Activated CD4-positive, alpha-beta T cell treated with anti-CD3 and anti-CD28 coated beads, Interleukin-2, amount 50 U/mL, for 1 hour (primary cell): ENCODE results near the gene PTGES3.
A peak's percentile ranks its signal among the peaks of the same experiment; 100 is the strongest.
"Not testable (repeated sequence)": the region's sequence is repeated elsewhere in the genome, so short reads cannot be mapped to it uniquely, and the experiment has no call there.

Experiments
- DNase-seq: peaks from one replicate; pipeline ENCODE4 v3.0.0-alpha.2; 2020

Gene PTGES3

DNA sequence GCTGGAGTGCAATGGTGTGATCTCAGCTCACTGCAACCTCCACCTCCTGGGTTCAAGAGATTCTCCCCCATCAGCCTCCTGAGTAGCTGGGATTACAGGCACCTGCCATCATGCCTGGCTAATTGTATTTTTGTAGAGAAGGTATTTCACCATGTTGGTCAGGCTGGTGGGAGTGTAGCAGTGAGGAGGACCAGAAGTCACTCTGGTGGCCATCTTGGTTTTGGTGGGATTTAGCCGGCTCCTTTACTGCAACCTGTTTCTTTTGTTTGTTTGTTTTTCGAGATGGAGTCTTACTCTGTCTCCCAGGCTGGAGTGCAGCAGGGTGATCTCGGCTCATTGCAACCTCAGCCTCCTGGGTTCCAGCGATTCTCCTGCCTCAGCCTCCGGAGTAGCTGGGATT, 16.4 kb upstream of the PTGES3 start:
- not testable (repeated sequence) for DNase-seq

DNA sequence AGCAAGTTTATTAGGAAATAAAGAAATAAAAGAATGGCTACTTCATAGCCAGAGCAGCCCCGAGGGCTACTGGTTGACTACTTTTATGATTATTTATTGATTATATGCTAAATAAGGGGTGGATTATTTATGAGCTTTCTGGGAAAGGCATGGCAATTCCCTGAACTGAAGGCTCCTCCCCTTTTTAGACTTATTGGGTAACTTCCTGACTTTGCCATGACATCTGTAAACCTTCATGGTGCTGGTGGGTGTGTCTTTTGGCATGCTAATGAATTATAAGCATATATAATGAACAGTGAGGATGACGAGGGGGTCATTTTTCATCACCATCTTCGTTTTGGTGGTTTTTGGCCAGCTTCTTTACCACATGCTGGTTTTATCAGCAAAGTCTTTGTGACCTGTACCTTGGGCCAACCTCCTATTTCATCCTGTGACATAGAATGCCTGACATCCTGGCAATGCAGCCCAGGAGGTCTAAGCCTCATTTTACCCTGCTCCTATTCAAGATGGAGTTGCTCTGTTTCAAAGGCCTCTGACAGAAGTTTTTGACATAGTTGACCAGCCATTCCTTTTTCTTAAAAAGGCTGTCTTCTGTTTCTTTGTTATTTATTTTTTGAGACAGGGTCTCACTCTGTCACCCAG, 11.1 kb upstream of the PTGES3 start:
- no peak for DNase-seq

DNA sequence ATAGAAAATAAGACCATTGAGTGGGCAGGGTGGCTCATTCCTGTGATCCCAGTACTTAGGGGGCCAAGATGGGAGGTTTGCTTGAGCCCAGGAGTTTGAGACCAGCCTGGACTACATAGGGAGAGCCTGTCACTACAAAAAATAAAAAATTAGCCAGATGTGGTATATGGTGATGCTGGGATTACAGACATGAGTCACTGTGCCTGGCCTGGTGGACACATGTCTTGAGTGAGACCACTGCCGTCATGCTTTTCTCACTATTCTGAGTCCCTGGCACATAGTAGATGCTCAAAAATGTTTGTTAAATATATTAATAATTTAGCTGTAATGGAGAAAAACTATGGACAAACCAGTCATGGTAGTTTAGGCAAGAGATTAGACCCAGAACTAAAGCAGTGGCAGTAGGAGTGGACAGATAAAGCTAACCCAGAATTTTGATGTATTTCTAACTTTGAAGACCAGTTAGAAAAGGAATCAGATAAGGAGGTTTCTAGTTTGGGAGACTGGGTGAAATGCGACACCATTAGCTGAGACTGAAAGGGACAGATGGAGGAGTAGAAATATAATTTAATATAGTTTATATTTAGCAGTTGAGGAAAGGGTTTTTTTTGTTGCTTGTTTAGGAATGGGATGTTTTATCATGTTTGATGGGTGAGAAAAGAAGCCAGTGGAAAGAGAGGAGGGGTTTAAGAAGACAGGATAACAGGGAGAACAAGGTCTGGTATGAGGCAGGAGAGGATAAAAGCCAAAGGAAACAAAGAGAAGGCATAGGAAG, 7.4 kb upstream of the PTGES3 start:
- DNase-seq, result no peak

DNA sequence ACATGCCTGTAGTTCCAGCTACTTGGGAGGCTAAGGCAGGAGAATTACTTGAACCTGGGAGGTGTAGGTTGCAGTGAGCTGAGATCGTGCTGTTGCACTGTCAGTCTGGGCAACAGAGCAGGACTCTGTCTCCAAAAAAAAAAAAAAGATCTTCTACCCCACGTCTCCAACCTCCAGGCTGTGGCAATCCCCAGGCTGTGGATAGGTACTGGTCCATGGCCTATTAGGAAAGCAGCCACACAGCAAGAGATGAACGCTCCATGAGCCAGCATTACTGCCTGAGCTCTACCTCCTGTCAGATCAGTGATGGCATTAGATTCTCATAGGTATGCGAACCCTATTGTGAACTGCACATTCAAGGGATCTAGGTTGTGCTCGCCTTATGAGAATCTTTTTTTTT, 6.1 kb upstream of the PTGES3 start:
- no peak for DNase-seq

DNA sequence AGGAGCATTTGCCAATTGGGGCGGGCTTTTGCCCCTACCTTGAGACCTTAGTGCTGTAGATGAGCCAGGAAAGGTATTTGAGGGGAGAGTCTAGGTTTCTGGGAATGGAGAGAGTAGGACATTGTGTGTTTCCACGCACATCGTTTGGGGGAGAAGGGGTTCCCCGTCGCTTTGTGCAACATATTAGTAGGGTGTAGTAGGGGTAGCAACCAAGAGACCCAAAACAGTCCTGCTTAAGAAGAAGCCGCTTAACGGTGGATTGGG, 694 bp upstream of the PTGES3 start:
- no peak for DNase-seq

DNA sequence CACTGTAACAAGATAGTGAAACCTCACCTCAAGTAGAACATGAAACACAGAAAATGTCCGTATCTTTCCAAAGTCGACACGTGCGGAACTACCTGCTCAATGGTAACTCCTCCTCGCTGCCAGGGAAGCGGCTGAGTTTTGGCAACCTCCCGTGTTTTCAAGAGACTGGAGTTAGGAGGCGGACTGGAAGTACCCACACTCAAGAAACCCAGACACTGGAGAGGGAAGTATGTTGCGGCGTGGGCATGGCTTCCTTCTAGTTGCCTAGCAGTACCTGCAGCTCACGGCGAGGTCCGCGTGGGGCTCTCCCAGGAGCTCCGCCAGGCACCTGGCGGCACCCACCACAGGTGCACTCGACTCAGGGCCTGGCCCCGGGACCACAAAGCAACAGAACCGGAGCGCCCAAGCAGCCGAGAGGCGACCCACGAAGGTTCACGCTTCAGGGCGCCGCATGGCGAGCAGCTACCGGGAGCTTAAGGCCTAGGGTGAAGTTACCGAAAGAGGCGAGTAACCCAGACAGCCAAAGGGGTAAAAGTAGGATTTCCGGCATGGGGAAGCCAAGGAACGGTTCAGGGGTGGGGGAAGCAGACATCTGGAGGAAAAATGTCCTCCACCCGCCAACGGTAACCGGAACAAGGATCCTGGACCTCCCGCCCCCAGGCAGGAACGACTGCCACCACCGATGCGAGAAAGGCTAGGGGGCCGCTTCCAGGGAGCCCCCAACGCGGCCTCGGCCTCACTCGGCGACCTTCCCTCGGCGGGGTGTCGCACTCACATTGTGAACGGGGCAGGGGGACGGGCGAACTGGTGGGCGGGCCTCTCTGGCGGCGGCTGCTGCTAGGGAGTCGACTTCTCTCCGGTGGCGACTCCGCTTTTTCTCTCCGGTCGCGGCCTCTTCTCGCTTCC, 608 bp downstream of the PTGES3 start:
- peak; percentile 58 for DNase-seq

DNA sequence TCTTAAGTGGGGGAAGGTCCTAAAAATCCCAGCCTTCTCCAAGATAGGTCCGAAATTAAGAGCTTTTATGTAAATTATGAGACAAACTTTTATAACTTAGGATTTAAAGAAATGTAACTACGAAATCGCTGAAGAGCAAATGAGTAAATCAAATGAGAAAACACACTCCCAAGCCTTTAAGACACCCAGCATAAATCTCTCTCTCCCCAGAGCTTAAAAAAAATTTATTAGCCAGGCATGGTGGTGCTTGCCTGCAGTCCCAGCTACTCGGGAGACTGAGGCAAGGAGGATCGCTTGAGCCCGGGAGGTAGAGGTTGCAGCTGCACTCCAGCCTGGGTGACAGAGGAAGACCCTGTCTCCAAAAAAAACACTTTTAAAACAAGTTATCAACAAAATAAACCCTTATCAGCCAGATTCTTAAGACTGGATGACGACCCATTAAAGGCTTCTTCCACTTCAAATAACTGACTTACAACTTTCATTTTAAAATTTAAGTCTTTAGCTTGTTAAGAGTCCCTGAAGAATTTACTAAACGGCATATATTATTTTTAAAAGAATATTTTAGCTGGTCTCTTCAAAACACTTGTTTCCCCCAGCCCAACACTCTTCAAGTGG, 3.2 kb downstream of the PTGES3 start:
- no peak for DNase-seq

DNA sequence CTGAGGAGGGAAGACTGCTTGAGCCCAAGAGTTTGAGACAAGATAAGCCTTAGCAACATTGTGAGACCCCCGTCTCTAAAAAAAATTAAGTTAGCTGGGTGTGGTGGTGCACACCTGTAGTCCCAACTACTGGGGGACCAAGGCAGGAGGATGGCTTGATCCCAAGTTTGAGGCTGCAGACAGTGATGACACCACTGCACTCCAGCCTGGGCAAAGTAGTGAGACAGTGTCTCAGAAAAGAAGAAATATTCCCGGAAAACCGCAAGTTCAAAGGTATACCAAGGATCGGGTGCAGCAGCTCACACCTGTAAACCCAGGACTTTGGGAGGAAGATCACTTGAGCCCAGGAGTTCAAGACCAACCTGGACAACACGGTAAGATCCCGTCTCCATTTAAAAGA, 5.8 kb downstream of the PTGES3 start:
- no peak for DNase-seq

DNA sequence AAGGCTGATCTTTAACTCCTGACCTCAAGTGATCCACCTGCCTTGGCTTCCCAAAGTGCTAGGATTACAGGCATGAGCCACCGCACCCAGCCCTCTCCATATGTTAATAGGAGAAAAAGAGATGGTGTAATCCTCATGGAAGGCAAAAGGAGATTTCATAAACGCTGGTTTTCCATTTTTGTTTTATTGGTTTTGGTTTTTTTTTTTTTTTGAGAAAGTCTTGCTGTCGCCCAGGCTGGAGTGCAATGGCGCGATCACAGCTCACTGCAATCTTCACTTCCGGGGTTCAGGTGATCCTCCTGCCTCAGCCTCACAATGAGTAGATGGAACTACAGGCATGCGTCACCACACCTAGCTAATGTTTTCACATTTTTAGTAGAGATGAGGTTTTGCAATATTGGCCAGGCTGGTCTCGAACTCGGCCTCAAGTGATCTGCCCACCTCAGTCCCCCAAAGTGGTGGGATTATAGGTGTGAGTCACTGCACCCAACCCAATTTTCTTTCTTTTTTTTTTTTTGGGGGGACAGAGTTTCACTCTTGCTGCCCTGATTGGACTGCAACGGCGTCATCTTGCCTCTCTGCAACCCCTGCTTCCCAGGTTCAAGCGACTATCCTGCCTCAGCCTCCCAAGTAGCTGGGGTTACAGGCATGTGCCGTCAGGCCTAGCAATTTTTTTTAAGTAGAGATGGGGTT, 8.1 kb downstream of the PTGES3 start:
- no peak for DNase-seq

DNA sequence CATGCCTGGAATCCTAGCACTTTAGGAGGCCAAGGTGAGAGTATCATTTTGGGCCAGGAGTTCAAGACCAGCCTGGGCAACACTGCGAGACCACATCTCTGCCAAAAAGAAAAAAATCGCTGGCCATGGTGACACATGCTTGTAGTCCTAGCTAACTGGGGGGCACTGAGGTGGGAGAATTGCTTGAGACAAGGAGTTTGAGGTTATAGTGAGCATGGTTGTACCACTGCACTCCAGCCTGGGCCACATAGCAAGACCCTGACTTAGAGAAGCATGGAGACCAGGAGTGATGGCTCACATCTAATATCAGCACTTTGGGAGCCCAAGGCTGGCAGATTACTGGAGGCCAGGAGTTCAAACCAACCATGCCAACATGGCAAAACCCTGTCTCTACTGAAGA, 9.2 kb downstream of the PTGES3 start:
- no peak for DNase-seq

DNA sequence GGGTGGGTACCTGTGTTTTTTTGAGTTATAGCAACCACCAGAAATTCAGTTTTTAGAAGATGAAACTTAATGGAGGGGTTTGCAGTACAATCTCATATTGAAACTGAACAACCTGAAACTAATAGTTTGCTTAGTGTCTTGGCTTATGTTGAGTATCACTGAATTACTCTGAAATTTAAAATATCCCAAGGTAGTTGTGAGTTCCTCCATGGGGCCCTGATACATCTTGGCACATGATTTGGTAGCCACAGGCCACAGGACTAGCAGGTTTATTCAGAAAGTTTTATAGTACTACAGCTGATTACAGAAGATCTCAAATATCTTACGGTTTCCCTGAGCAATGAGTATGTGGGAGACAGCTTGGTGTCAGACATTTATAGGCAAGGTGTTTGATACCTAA, 10.4 kb downstream of the PTGES3 start:
- DNase-seq, result no peak

DNA sequence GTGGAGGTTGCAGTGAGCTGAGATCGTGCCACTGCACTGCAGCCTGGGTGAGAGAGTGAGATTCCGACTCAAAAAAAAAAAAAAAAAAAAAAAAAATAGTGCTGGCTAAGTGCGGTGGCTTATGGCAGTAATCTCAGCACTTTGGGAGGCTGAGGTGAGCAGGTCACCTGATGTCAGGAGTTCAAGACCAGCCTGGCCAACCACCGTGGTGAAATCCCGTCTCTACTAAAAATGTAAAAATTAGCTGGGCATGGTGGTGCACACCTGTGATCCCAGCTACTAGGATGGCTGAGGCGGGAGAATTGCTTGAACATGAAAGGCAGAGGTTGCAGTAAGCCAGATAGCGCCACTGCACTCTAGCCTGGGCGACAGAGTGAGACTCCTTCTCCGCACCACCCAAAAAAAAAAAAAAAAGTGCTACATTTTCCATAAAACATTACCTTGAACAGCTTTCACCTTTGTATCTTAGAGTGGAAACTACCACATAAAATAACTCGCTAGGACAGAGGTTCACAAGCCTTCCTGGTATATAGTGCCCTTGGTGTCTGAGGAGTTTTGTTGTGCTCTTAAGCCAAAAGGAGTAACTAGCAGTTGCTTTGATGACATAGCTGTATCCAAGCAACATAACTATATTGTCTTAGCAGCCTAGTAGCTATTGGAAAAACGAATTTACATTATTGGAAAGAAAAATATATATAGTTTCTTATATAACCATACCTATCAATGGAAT, 11.1 kb downstream of the PTGES3 start:
- no peak for DNase-seq

DNA sequence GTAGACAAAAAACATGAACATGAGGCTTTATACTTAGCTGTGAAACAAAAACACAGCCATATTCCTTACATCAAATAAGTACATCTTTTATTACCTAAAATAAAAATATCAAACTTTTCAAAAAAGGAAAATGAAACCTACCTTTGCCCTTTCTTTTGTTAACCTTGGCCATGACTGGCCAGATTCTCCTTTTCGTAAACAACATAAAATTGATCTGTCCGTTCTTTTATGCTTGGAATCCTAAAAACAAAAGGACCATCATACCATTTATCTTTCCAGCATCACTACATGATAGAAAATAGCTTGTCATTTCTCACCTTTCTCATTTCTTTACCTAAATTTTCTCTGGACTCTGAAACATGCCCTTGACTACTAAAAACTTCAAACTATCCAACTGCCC, 16.5 kb downstream of the PTGES3 start:
- DNase-seq, result no peak

DNA sequence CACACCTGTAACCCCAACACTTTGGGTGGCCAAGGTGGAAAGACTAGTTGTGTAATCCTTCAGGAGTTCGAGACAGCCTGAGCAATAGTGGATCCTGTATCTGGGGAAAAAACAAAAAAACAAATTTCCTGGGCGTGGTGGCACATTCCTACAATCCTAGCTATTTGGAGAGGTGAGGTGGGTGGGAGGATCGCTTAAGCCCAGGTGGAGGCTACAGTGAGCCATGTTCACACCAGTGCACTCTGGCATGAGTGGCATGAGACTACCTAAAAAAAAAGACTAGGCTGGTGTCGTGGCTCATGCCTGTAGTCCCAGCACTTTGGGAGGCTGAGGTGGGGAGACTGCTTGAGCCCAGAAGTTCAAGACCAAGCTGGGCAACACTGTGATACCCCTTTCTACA, 17.2 kb downstream of the PTGES3 start:
- DNase-seq, result no peak

DNA sequence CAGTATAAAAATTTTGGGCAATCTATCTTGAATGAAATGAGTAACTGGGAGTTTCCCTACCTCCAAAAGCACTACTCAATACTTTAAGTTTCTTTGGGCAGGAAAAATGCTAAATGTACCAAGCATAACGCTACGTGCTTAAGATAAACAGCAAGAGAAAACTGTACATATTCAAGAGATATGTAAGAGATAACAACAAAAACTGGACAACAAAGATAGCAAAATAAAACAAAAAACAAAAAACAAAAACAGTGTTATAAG, 20.0 kb downstream of the PTGES3 start:
- DNase-seq, result no peak

DNA sequence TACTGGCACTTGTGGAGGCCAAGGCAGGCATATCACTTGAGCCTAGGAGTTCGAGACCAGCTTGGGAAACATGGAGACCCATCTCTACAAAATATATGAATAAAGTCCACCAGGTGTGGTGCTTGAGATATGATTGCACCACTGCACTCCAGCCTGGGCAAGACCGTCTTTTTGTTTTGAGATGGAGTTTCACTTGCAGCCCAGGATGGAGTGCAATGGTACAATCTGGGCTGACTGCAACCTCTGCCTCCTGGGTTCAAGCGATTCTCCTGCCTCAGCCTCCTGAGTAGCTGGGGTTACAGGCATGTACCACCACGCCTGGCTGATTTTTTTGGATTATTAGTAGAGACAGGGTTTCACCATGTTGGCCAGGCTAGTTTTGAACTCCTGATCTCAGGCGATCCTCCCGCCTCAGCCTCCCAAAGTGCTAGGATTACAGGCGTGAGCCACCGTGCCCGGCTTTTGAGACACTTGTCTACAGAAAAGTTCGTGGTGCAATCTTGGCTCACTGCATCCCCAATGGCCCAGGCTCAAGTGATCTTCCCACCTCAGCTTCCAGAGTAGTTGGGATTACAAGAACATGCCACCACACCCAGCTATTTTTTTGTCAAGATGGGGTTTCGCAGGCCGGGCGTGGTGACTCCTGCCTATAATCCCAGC, 26.0 kb downstream of the PTGES3 start:
- DNase-seq, result no peak

DNA sequence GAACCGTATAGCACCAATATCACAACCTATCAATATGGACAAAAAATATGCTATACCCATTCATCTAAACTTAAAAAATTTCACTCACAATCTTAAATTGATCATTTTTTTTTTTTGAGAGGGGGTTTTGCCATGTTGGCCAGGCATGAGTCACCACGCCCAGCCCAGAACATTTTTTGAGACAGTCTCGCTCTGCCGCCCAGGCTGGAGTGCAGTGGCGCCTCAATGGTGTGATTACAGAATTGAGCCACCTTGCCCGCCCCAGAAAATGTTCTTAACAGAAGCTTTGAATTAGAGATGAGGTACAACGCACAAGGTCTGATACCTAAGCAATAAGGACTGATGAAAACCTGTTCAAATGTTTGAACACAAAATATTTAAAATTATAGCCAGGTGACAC, 26.5 kb downstream of the PTGES3 start:
- no peak for DNase-seq

DNA sequence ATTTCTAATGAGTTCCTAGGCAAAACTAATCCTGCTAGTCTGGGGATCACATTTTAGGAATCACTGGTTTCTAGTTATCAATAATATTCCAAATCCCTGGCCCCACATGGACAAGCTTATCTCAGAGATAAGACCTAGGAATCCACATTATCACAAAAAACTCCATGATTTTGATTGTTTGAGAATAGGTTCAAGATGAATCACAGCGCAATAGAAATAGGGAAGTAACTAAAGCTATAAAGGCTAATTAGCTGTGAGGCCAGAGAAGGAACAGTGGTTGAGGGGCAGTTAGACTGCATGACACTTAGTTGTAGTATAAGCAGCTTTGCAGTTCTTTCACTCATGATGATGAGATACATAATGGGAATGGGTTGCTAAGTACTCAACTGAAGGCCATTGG, 29.2 kb downstream of the PTGES3 start:
- no peak for DNase-seq

DNA sequence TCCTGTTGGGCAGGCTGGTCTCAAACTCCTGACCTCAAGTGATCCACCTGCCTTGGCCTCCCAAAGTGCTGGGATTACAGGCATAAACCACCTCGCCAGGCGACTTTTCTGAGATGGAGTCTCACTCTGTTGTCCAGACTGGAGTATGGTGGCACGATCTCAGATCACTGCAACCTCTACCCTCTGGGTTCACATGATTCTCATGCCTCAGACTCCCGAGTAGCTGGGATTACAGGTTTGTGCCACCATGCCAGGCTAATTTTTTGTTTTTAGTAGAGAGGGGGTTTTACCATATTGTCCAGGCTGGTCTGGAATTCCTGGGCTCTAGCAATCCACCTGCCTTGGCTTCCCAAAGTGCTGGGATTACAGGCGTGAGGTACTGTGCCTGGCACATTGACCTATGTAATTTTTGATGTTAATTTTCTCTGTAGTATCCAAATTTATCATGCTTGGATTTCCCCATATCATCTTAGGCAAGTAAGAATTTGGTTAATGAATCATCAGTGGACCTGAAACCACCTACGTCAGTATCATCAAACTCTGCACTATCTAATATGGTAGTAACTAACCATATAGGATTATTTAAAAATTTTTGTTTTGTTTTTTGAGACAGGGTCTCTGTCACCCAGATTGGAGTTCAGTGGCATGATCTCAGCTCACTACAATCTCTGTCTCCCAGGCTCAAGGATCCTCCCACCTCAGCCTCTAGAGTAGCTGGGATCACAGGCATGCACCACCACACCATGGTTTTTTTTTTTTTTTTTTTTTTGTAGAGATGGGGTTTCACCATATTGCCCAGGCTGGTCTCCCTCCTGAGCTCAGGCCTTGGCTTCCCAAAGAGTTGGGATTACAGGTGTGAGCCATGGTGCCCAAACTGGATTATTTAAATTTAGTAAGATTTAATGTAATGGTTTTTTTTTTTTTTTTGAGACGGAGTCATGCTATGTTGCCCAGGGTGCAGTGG, 30.4 kb downstream of the PTGES3 start:
- DNase-seq, result no peak

DNA sequence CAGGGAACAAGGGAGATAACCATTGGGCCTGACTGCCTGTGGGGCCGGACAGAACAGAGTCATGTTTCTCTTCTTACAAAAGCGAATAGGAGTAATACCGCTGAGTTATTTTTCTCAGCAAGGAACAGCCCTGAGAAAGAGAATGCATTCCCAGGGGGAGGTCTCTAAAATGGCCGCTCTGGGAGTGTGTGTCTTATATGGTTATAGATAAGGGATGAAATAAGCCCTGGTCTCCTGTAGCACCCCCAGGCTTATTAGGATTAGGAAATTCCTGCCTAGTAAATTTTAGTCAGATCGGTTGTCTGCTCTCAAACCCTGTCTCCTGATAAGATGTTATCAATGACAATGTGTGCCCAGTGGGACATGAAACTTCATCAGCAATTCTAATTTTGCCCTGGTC, 34.3 kb downstream of the PTGES3 start:
- DNase-seq, result not testable (repeated sequence)

DNA sequence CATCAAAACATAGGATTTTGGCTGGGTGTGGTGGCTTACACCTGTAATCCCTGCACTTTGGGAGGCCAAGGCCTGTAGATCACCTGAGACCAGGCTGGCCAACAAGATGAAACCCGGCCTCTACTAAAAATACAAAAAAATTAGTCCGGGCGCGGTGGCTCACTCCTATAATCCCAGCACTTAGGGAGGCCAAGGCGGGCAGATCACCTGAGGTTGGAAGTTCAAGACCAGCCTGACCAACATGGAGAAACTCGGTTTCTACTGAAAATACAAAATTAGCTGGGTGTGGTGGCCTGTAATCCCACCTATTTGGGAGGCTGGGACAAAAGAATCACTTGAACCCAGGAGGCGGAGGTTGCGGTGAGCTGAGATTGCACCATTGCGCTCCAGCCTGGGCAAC, 40.1 kb downstream of the PTGES3 start:
- not testable (repeated sequence) for DNase-seq
